ENCODE results near the gene TMSB4X. TPM values are rescaled to one million over a fixed set of nuclear protein-coding genes. Genes with fewer than 3 reads are reported as not detected.

TMSB4X gene
- total and polyA plus RNA-seq, 3 donors from 2014 or later: 384 to 1,448 (median 669) TPM

GRCh38 chrX:12949205-12949926 is 25.5 kb upstream of the TMSB4X start:
- no peak overlapping the region for H3K4me3 ChIP-seq
- H3K9me3 ChIP-seq: no peaks in the 10 kb centered on the region
- DNase-seq: no peak

GRCh38 chrX:12949927-12950656 is 24.8 kb upstream of the TMSB4X start:
- H3K4me3 ChIP-seq: no peak overlapping the region
- 52 to 59% methylated on average over 10 to 11 of the region's 11 CpGs for WGBS, 2 donors
- intact Hi-C loops (cut with DNase I; ENCODE audit: low total_unique reads): no loop called here

More at GRCh38 chrX:12949205-12949926, 25.5 kb upstream of the TMSB4X start:
- no peaks in the 10 kb centered on the region for H3K36me3 ChIP-seq (ENCODE audit: low read depth, missing control alignments)
- intact Hi-C loops (cut with DNase I; ENCODE audit: low total_unique reads): no loop called here
- H3K27ac ChIP-seq: peak overlapping the region in 1 of 2 donors; percentile 50
- TF ChIP-seq POLR2A (IDR thresholded peaks at IDR 0.05): no peak
- TF ChIP-seq, protein P1, sequence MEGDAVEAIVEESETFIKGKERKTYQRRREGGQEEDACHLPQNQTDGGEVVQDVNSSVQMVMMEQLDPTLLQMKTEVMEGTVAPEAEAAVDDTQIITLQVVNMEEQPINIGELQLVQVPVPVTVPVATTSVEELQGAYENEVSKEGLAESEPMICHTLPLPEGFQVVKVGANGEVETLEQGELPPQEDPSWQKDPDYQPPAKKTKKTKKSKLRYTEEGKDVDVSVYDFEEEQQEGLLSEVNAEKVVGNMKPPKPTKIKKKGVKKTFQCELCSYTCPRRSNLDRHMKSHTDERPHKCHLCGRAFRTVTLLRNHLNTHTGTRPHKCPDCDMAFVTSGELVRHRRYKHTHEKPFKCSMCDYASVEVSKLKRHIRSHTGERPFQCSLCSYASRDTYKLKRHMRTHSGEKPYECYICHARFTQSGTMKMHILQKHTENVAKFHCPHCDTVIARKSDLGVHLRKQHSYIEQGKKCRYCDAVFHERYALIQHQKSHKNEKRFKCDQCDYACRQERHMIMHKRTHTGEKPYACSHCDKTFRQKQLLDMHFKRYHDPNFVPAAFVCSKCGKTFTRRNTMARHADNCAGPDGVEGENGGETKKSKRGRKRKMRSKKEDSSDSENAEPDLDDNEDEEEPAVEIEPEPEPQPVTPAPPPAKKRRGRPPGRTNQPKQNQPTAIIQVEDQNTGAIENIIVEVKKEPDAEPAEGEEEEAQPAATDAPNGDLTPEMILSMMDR (IDR thresholded peaks at IDR 0.05): no peak
- WGBS, 2 donors: 55 to 61% methylated on average over 5 of the region's 5 CpGs
- no peaks in the 10 kb centered on the region for H3K27me3 ChIP-seq
- peaks cover 6% of the 10 kb centered on the region for H3K4me1 ChIP-seq

DNA sequence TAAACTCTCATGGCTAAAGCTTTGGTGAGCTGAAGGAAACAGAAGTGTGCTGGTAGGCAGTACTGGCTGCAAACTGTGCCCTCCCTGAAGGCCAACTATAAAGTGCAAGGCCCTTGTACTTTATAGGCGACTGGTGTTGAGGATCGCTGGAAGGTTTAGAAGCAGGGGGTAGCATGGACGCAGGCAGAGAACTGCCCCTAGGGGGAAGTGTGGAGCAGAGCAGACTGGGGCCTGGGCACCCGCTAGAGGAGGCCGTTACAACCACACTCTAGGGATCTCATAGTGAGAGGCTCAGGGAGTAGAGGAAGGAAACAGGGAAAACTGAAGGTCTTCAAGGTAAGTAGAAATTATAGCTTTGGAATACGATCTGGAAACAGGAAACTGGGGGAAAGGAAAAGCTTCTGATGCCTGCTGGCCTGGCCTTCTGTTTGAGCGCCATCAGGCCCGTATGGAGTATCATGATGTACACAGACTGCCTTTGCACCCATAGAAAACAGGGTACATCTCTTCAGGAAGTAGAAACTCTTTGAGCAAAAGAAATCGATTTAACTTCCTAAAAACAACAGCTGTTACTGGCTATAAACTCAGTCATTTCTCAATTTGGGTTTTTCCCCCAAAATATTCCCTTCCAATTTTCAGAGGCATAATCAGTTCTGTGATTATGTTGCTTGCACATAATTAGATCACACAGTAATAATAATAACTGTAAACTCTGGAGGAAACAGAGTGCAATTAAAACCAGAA is 23.9 kb upstream of the TMSB4X start:
- Histone ChIP-seq H3K27me3 (no peaks in the 10 kb centered on the region), H3K36me3 (ENCODE audit: low read depth, missing control alignments) (no peaks in the 10 kb centered on the region), H3K9me3 (no peaks in the 10 kb centered on the region), H3K4me3 (no peak overlapping the region), H3K27ac (peak overlapping the region in 1 of 2 donors; percentile 30), H3K4me1 (peaks cover 6% of the 10 kb centered on the region)
- TF ChIP-seq, protein P1 (IDR thresholded peaks at IDR 0.05): no peak
- TF ChIP-seq POLR2A (IDR thresholded peaks at IDR 0.05): no peak
- no peak for DNase-seq
- intact Hi-C loops (cut with DNase I; ENCODE audit: low total_unique reads): no loop called here
- 69 to 82% methylated on average over 9 of the region's 9 CpGs for WGBS, 2 donors

More at GRCh38 chrX:12949927-12950656, 24.8 kb upstream of the TMSB4X start:
- TF ChIP-seq, protein P1 (IDR thresholded peaks at IDR 0.05): no peak
- no peak for TF ChIP-seq POLR2A (IDR thresholded peaks at IDR 0.05)
- H3K27me3 ChIP-seq: no peaks in the 10 kb centered on the region
- H3K27ac ChIP-seq: peak overlapping the region in 1 of 2 donors; percentile 50
- DNase-seq: peak; percentile 78
- H3K36me3 ChIP-seq (ENCODE audit: low read depth, missing control alignments): no peaks in the 10 kb centered on the region
- H3K9me3 ChIP-seq: no peaks in the 10 kb centered on the region
- peaks cover 6% of the 10 kb centered on the region for H3K4me1 ChIP-seq

DNA sequence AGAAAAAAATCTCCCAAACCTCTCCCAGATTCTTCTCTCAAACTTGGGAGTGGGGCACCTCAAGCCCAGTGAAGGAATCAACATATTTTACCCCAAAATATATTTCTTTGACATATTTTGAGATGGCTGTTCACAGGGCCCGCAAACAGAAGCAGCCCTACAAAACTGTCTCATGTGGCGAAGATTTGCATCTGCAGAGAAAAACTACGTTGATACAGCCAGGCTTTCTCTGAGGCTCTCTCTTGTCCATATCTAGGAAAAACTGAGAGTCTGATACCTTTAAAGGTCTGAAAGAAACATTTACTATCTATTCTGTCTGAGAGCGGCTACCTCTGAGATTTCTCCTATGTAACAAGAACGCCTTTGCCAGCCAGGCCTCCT is 23.3 kb upstream of the TMSB4X start:
- H3K36me3 ChIP-seq (ENCODE audit: low read depth, missing control alignments): no peaks in the 10 kb centered on the region
- no peak for TF ChIP-seq POLR2A (IDR thresholded peaks at IDR 0.05)
- TF ChIP-seq, protein P1 (IDR thresholded peaks at IDR 0.05): no peak
- peaks cover 6% of the 10 kb centered on the region for H3K4me1 ChIP-seq
- no peak overlapping the region for H3K4me3 ChIP-seq
- intact Hi-C loops (cut with DNase I; ENCODE audit: low total_unique reads): no loop called here
- no peak overlapping the region for H3K27ac ChIP-seq
- DNase-seq: no peak
- no peaks in the 10 kb centered on the region for H3K27me3 ChIP-seq
- WGBS, 2 donors: 89 to 92% methylated on average over 5 of the region's 5 CpGs
- H3K9me3 ChIP-seq: no peaks in the 10 kb centered on the region

Data from testis (tissue), 3 donors.